Neural progenitor cell (in vitro differentiated cells): ENCODE data around the gene ZNF653. TPM values are rescaled to one million over a fixed set of nuclear protein-coding genes. Genes with fewer than 3 reads are reported as not detected.

Experiments used
- DNase-seq: peaks from one replicate; pipeline ENCODE4 v3.0.0-alpha.2; 2016; ENCODE audit warnings: low spot score
- H2AFZ ChIP-seq: fragments of 200-600 bp; sonication (generic); replicated peaks from 2 replicates; pipeline ENCODE4 v1.6.1; 2016; ENCODE audit warnings: antibody characterized with exemption
- H3F3A ChIP-seq: fragments of 200-600 bp; sonication (generic); 2 replicates; pipeline ENCODE4 v1.6.1; 2016; ENCODE audit warnings: antibody characterized with exemption, low read depth
- H3K27ac ChIP-seq: fragments of 200-600 bp; sonication (generic); 2 replicates; pipeline ENCODE4 v1.5.1; 2016; ENCODE audit warnings: mild to moderate bottlenecking
- H3K27me3 ChIP-seq: fragments of 200-600 bp; sonication (generic); 2 replicates; pipeline ENCODE4 v1.6.1; 2016; ENCODE audit warnings: mild to moderate bottlenecking, moderate library complexity
- H3K36me3 ChIP-seq: fragments of 200-600 bp; sonication (generic); 2 replicates; pipeline ENCODE4 v1.5.1; 2016
- H3K4me1 ChIP-seq: fragments of 200-600 bp; sonication (generic); 2 replicates; pipeline ENCODE4 v1.6.1; 2016; ENCODE audit warnings: mixed run types
- H3K4me2 ChIP-seq: fragments of 200-600 bp; sonication (generic); 2 replicates; pipeline ENCODE4 v1.6.1; 2016
- H3K4me3 ChIP-seq: fragments of 200-600 bp; sonication (generic); 2 replicates; pipeline ENCODE4 v1.5.1; 2016
- H3K79me2 ChIP-seq: fragments of 200-600 bp; sonication (generic); 2 replicates; pipeline ENCODE4 v1.6.1; 2016; ENCODE audit warnings: low read depth
- H3K9ac ChIP-seq: fragments of 200-600 bp; sonication (generic); 2 replicates; pipeline ENCODE4 v1.6.1; 2016
- H3K9me3 ChIP-seq: fragments of 200-600 bp; sonication (generic); 2 replicates; pipeline ENCODE4 v1.5.1; 2016; ENCODE audit warnings: low read depth
- H4K20me1 ChIP-seq: fragments of 200-600 bp; sonication (generic); 2 replicates; pipeline ENCODE4 v1.6.1; 2016; ENCODE audit warnings: low read depth
- H3K27ac Mint-ChIP-seq: 3 replicates; pipeline ENCODE4 v1.8.0; 2021; ENCODE audit warnings: mixed read lengths
- H3K27me3 Mint-ChIP-seq: 2 replicates; pipeline ENCODE4 v1.8.0; 2022; ENCODE audit warnings: low read depth, mild to moderate bottlenecking, inconsistent platforms, moderate library complexity, mixed read lengths; ENCODE audit not compliant: insufficient read depth
- H3K36me3 Mint-ChIP-seq: 3 replicates; pipeline ENCODE4 v1.8.0; 2021; ENCODE audit warnings: mixed read lengths
- H3K4me1 Mint-ChIP-seq: 3 replicates; pipeline ENCODE4 v1.8.0; 2021; ENCODE audit warnings: mixed read lengths
- H3K4me3 Mint-ChIP-seq: 3 replicates; pipeline ENCODE4 v1.8.0; 2021; ENCODE audit warnings: mild to moderate bottlenecking, moderate library complexity, mixed read lengths
- H3K9me3 Mint-ChIP-seq: 3 replicates; pipeline ENCODE4 v1.8.0; 2020; ENCODE audit warnings: mixed read lengths
- CTCF ChIP-seq: fragments of 200-600 bp; sonication (generic); IDR thresholded peaks from 2 replicates; pipeline ENCODE4 v1.5.1; 2017; ENCODE audit warnings: antibody characterized with exemption, mild to moderate bottlenecking
- EZH2 ChIP-seq: fragments of 200-600 bp; sonication (generic); IDR thresholded peaks from 2 replicates; pipeline ENCODE4 v1.6.1; 2017; ENCODE audit warnings: antibody characterized with exemption, mild to moderate bottlenecking, moderate library complexity
- EZH2phosphoT487 ChIP-seq: fragments of 200-600 bp; sonication (generic); IDR thresholded peaks from 2 replicates; pipeline ENCODE4 v1.6.1; 2017; ENCODE audit warnings: antibody characterized with exemption
- total RNA-seq: library from RNA; depleted of rRNA; stranded (reverse); fragments of >200 nt; gene quantifications from 2 replicates; pipeline ENCODE4 v1.2.3, GENCODE V29; 2015; ENCODE audit warnings: low replicate concordance

Gene ZNF653
- total RNA-seq, 1 donor from 2014 or later: 3.4 TPM

- peaks cover 8% of the 10 kb centered on the region for H3K36me3 Mint-ChIP-seq
- peaks cover 2% of the 10 kb centered on the region for H3K4me1 Mint-ChIP-seq
- no peak overlapping the region for H3K9ac ChIP-seq
- TF ChIP-seq CTCF (no peak), EZH2phosphoT487 (no peak), EZH2 (no peak)
- H3K4me2 ChIP-seq: no peak overlapping the region
- H3K9me3 Mint-ChIP-seq: no peaks in the 10 kb centered on the region
- no peak overlapping the region for H3K27ac Mint-ChIP-seq
- no peaks in the 10 kb centered on the region for H3K36me3 ChIP-seq
- DNase-seq: no peak
- no peaks in the 10 kb centered on the region for H3K4me1 ChIP-seq
- no peak overlapping the region for H3K4me3 Mint-ChIP-seq
- peaks cover 3% of the 10 kb centered on the region for H4K20me1 ChIP-seq
- no peaks in the 10 kb centered on the region for H3K27me3 ChIP-seq
- peaks cover 2% of the 10 kb centered on the region for H3K27me3 Mint-ChIP-seq
- H3F3A ChIP-seq: no peaks in the 10 kb centered on the region
- H2AFZ ChIP-seq: no peak overlapping the region
- H3K4me3 ChIP-seq: no peak overlapping the region
- H3K27ac ChIP-seq: no peak overlapping the region
- H3K79me2 ChIP-seq: no peaks in the 10 kb centered on the region
- no peaks in the 10 kb centered on the region for H3K9me3 ChIP-seq
These were observed 9.8 kb downstream of the ZNF653 start for GRCh38 chr19:11495885-11496284.

GRCh38 chr19:11495481-11495880, 10.2 kb downstream of the ZNF653 start:
- no peaks in the 10 kb centered on the region for H3K27me3 ChIP-seq
- no peak overlapping the region for H2AFZ ChIP-seq
- H3K4me1 ChIP-seq: no peaks in the 10 kb centered on the region
- H3K36me3 ChIP-seq: no peaks in the 10 kb centered on the region
- H3K9me3 ChIP-seq: no peaks in the 10 kb centered on the region
- H3K9ac ChIP-seq: no peak overlapping the region
- Mint-ChIP-seq H3K4me1 (peaks cover 2% of the 10 kb centered on the region), H3K9me3 (no peaks in the 10 kb centered on the region), H3K36me3 (peaks cover 12% of the 10 kb centered on the region), H3K27ac (no peak overlapping the region), H3K4me3 (no peak overlapping the region), H3K27me3 (peaks cover 2% of the 10 kb centered on the region)
- no peak overlapping the region for H3K4me2 ChIP-seq
- H4K20me1 ChIP-seq: peaks cover 3% of the 10 kb centered on the region
- no peaks in the 10 kb centered on the region for H3F3A ChIP-seq
- H3K27ac ChIP-seq: no peak overlapping the region
- no peaks in the 10 kb centered on the region for H3K79me2 ChIP-seq
- no peak for TF ChIP-seq EZH2phosphoT487
- TF ChIP-seq EZH2: no peak
- TF ChIP-seq CTCF: no peak
- no peak for DNase-seq
- H3K4me3 ChIP-seq: no peak overlapping the region

- no peak for TF ChIP-seq EZH2
- TF ChIP-seq EZH2phosphoT487: no peak
- no peak for TF ChIP-seq CTCF
- no peaks in the 10 kb centered on the region for H3F3A ChIP-seq
- Mint-ChIP-seq H3K4me1 (peaks cover under 1% of the 10 kb centered on the region), H3K9me3 (no peaks in the 10 kb centered on the region), H3K27me3 (peaks cover 2% of the 10 kb centered on the region), H3K27ac (peak overlapping the region; percentile 79), H3K4me3 (no peak overlapping the region), H3K36me3 (peaks cover 8% of the 10 kb centered on the region)
- no peak overlapping the region for H2AFZ ChIP-seq
- no peaks in the 10 kb centered on the region for H3K9me3 ChIP-seq
- H3K27me3 ChIP-seq: no peaks in the 10 kb centered on the region
- H3K4me1 ChIP-seq: no peaks in the 10 kb centered on the region
- H3K36me3 ChIP-seq: no peaks in the 10 kb centered on the region
- H3K27ac ChIP-seq: no peak overlapping the region
- H3K4me2 ChIP-seq: no peak overlapping the region
- no peak overlapping the region for H3K9ac ChIP-seq
- no peaks in the 10 kb centered on the region for H3K79me2 ChIP-seq
- DNase-seq: no peak
- no peak overlapping the region for H3K4me3 ChIP-seq
- H4K20me1 ChIP-seq: peaks cover 3% of the 10 kb centered on the region
These were observed 10.9 kb downstream of the ZNF653 start for GRCh38 chr19:11494634-11495285.
